Measurements from ENCODE around the gene OTULINL. TPM values are rescaled to one million over a fixed set of nuclear protein-coding genes. Genes with fewer than 3 reads are reported as not detected.

OTULINL gene
- total RNA-seq, 1 experiment from 2014 or later, result 12.3 TPM

DNA sequence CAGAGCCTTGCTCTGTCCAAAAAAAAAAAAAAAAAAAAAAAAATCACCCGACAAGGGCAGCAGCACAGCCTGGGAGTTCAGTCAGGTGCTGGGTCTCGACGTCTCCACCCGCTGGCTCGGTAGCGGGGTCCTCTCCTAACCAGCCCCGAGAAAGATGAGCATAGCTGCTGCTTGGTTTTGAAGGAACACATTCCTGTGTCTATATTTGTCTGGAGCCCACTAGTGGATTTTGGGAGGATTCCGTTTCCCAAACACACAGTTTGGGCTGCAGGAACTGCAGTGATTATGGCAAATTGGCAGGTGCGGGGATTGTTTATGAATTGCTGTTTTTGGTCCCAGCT is 1.2 kb downstream of the OTULINL start (continued):
- TF ChIP-seq, protein P1, sequence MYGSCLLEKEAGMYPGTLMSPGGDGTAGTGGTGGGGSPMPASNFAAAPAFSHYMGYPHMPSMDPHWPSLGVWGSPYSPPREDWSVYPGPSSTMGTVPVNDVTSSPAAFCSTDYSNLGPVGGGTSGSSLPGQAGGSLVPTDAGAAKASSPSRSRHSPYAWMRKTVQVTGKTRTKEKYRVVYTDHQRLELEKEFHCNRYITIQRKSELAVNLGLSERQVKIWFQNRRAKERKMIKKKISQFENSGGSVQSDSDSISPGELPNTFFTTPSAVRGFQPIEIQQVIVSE (CRISPR knock-in tag; IDR thresholded peaks at IDR 0.05; ENCODE audit: borderline replicate concordance), result no peak
- TF ChIP-seq FOXP1 (CRISPR knock-in tag; IDR thresholded peaks at IDR 0.05; ENCODE audit: borderline replicate concordance), result no peak
- TF ChIP-seq ATF1 (CRISPR knock-in tag; IDR thresholded peaks at IDR 0.05), result no peak
- no peak for TF ChIP-seq ZNF317 (CRISPR knock-in tag; IDR thresholded peaks at IDR 0.05; ENCODE audit: borderline replicate concordance, low read depth)
- no peak for TF ChIP-seq NFYB (CRISPR knock-in tag; conservative IDR thresholded peaks at IDR 0.05; ENCODE audit: low read depth)
- TF ChIP-seq, protein P2, sequence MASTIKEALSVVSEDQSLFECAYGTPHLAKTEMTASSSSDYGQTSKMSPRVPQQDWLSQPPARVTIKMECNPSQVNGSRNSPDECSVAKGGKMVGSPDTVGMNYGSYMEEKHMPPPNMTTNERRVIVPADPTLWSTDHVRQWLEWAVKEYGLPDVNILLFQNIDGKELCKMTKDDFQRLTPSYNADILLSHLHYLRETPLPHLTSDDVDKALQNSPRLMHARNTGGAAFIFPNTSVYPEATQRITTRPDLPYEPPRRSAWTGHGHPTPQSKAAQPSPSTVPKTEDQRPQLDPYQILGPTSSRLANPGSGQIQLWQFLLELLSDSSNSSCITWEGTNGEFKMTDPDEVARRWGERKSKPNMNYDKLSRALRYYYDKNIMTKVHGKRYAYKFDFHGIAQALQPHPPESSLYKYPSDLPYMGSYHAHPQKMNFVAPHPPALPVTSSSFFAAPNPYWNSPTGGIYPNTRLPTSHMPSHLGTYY (CRISPR knock-in tag; IDR thresholded peaks at IDR 0.05), result no peak
- no peak for TF ChIP-seq FOXK1 (CRISPR knock-in tag; IDR thresholded peaks at IDR 0.05)
- no peak for TF ChIP-seq GRHL2 (CRISPR knock-in tag; IDR thresholded peaks at IDR 0.05; ENCODE audit: insufficient replicate concordance, severe bottlenecking)
- TF ChIP-seq, protein P3, sequence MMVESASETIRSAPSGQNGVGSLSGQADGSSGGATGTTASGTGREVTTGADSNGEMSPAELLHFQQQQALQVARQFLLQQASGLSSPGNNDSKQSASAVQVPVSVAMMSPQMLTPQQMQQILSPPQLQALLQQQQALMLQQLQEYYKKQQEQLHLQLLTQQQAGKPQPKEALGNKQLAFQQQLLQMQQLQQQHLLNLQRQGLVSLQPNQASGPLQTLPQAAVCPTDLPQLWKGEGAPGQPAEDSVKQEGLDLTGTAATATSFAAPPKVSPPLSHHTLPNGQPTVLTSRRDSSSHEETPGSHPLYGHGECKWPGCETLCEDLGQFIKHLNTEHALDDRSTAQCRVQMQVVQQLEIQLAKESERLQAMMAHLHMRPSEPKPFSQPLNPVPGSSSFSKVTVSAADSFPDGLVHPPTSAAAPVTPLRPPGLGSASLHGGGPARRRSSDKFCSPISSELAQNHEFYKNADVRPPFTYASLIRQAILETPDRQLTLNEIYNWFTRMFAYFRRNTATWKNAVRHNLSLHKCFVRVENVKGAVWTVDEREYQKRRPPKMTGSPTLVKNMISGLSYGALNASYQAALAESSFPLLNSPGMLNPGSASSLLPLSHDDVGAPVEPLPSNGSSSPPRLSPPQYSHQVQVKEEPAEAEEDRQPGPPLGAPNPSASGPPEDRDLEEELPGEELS (CRISPR knock-in tag; IDR thresholded peaks at IDR 0.05), result no peak
- TF ChIP-seq, protein P4, sequence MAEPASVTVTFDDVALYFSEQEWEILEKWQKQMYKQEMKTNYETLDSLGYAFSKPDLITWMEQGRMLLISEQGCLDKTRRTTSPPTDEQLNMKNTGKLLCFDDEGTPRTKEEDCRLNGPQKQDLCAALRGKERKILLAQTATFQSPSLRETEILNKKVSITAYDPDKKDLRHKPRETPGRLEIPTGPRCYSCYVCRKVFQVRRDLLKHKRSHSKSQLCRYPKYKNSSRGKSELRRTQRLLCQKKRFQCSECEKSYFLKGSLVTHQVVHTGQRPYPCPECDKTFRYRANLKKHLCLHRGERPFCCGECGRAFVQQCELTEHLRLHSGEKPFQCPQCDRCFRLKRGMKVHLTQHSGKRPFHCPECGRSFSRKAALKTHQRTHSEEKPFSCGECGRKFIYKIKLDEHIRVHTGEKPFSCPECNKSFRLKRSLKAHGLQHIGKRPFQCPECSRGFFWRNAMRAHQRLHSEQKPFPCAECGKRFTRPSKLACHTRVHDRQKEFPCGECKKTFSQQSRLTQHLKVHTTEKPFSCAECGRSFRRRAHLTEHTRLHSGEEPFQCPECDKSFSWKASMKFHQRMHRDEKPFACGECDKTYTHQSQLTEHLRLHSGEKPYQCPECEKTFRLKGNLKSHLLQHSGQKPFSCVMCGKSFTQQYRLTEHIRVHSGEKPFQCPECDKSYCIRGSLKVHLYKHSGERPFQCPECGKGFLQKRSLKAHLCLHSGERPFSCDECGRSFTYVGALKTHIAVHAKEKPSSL (CRISPR knock-in tag; conservative IDR thresholded peaks at IDR 0.05), result no peak

DNA sequence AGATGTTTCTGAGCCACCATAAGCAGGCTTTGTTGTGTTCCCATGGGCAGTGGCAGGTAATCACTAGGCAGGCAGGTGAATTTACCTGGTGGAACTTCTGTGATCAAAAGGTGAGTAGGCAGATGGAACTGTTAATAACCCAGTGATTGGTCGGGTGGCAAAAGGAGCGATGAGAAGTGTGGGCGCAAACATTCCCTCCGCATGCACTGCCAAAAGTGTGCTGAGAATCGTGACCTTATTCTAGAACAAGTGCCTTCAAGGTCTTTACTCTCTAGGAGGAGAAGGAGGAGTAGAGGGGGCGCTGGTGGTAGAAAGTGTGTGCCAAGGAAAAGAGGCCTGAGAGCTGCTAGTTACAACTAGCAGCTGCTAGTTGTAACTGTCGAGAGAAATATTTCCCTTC is 3.3 kb downstream of the OTULINL start:
- Mint-ChIP-seq H3K4me3 (no peak overlapping the region), H3K36me3 (peaks cover 23% of the 10 kb centered on the region), H3K9me3 (peaks cover 34% of the 10 kb centered on the region), H3K4me1 (peaks cover 11% of the 10 kb centered on the region), H3K27me3 (ENCODE audit: low read depth) (peaks cover 37% of the 10 kb centered on the region), H3K27ac (no peak overlapping the region)
- CTCF ChIA-PET, result no interaction called here
- TF ChIP-seq, protein P5, sequence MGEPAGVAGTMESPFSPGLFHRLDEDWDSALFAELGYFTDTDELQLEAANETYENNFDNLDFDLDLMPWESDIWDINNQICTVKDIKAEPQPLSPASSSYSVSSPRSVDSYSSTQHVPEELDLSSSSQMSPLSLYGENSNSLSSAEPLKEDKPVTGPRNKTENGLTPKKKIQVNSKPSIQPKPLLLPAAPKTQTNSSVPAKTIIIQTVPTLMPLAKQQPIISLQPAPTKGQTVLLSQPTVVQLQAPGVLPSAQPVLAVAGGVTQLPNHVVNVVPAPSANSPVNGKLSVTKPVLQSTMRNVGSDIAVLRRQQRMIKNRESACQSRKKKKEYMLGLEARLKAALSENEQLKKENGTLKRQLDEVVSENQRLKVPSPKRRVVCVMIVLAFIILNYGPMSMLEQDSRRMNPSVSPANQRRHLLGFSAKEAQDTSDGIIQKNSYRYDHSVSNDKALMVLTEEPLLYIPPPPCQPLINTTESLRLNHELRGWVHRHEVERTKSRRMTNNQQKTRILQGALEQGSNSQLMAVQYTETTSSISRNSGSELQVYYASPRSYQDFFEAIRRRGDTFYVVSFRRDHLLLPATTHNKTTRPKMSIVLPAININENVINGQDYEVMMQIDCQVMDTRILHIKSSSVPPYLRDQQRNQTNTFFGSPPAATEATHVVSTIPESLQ (CRISPR knock-in tag; IDR thresholded peaks at IDR 0.05), result no peak
- TF ChIP-seq ZNF317 (CRISPR knock-in tag; IDR thresholded peaks at IDR 0.05; ENCODE audit: borderline replicate concordance, low read depth) (no peak), SMAD3 (CRISPR knock-in tag; IDR thresholded peaks at IDR 0.05; ENCODE audit: borderline replicate concordance) (no peak), TP53 (CRISPR knock-in tag; IDR thresholded peaks at IDR 0.05) (no peak), FOXJ3 (CRISPR knock-in tag; IDR thresholded peaks at IDR 0.05; ENCODE audit: borderline replicate concordance) (no peak), ZNF416 (CRISPR knock-in tag; IDR thresholded peaks at IDR 0.05) (no peak), ZNF121 (CRISPR knock-in tag; IDR thresholded peaks at IDR 0.05) (no peak), NFE2L1 (CRISPR knock-in tag; IDR thresholded peaks at IDR 0.05) (no peak), GABPB1 (CRISPR knock-in tag; IDR thresholded peaks at IDR 0.05) (no peak), GTF2I (CRISPR knock-in tag; conservative IDR thresholded peaks at IDR 0.05) (no peak)
- TF ChIP-seq, protein P6, sequence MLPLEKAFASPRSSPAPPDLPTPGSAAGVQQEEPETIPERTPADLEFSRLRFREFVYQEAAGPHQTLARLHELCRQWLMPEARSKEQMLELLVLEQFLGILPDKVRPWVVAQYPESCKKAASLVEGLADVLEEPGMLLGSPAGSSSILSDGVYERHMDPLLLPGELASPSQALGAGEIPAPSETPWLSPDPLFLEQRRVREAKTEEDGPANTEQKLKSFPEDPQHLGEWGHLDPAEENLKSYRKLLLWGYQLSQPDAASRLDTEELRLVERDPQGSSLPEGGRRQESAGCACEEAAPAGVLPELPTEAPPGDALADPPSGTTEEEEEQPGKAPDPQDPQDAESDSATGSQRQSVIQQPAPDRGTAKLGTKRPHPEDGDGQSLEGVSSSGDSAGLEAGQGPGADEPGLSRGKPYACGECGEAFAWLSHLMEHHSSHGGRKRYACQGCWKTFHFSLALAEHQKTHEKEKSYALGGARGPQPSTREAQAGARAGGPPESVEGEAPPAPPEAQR (CRISPR knock-in tag; IDR thresholded peaks at IDR 0.05), result no peak
- TF ChIP-seq, protein P7, sequence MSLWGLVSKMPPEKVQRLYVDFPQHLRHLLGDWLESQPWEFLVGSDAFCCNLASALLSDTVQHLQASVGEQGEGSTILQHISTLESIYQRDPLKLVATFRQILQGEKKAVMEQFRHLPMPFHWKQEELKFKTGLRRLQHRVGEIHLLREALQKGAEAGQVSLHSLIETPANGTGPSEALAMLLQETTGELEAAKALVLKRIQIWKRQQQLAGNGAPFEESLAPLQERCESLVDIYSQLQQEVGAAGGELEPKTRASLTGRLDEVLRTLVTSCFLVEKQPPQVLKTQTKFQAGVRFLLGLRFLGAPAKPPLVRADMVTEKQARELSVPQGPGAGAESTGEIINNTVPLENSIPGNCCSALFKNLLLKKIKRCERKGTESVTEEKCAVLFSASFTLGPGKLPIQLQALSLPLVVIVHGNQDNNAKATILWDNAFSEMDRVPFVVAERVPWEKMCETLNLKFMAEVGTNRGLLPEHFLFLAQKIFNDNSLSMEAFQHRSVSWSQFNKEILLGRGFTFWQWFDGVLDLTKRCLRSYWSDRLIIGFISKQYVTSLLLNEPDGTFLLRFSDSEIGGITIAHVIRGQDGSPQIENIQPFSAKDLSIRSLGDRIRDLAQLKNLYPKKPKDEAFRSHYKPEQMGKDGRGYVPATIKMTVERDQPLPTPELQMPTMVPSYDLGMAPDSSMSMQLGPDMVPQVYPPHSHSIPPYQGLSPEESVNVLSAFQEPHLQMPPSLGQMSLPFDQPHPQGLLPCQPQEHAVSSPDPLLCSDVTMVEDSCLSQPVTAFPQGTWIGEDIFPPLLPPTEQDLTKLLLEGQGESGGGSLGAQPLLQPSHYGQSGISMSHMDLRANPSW (CRISPR knock-in tag; conservative IDR thresholded peaks at IDR 0.05; ENCODE audit: low read depth), result no peak
- TF ChIP-seq, protein P8, sequence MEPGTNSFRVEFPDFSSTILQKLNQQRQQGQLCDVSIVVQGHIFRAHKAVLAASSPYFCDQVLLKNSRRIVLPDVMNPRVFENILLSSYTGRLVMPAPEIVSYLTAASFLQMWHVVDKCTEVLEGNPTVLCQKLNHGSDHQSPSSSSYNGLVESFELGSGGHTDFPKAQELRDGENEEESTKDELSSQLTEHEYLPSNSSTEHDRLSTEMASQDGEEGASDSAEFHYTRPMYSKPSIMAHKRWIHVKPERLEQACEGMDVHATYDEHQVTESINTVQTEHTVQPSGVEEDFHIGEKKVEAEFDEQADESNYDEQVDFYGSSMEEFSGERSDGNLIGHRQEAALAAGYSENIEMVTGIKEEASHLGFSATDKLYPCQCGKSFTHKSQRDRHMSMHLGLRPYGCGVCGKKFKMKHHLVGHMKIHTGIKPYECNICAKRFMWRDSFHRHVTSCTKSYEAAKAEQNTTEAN (CRISPR knock-in tag; IDR thresholded peaks at IDR 0.05), result no peak
- DNase-seq (ENCODE audit: low spot score), result no peak
- POLR2A ChIA-PET, result no interaction called here
- ATAC-seq, result no peak

Measured in WTC11 (cell line).